Hepatocyte (in vitro differentiated cells): ENCODE measurements around the gene NDRG3. TPM values are rescaled to one million over a fixed set of nuclear protein-coding genes. Genes with fewer than 3 reads are reported as not detected.

Experiments used
- DNase-seq: peaks from one replicate; pipeline ENCODE4 v3.0.0-alpha.2; 2016; ENCODE audit warnings: low spot score
- H2AFZ ChIP-seq: fragments of 200-600 bp; sonication (generic); 2 replicates; pipeline ENCODE4 v1.6.0; 2016; ENCODE audit warnings: antibody characterized with exemption, mild to moderate bottlenecking
- H3K27ac ChIP-seq: fragments of 200-600 bp; sonication (generic); 2 replicates; pipeline ENCODE4 v1.5.1; 2016; ENCODE audit warnings: mild to moderate bottlenecking
- H3K27me3 ChIP-seq: fragments of 200-600 bp; sonication (generic); 2 replicates; pipeline ENCODE4 v1.6.1; 2016
- H3K36me3 ChIP-seq: fragments of 200-600 bp; sonication (generic); replicated peaks from 2 replicates; pipeline ENCODE4 v1.5.1; 2016; ENCODE audit warnings: low read depth; ENCODE audit not compliant: insufficient read depth
- H3K4me1 ChIP-seq: fragments of 200-600 bp; sonication (generic); 2 replicates; pipeline ENCODE4 v1.5.1; 2016; ENCODE audit warnings: mild to moderate bottlenecking, moderate library complexity; ENCODE audit not compliant: insufficient read depth
- H3K4me2 ChIP-seq: fragments of 200-600 bp; sonication (generic); 2 replicates; pipeline ENCODE4 v1.6.0; 2016
- H3K4me3 ChIP-seq: fragments of 200-600 bp; sonication (generic); 2 replicates; pipeline ENCODE4 v1.5.1; 2016; ENCODE audit warnings: mild to moderate bottlenecking
- H3K79me2 ChIP-seq: fragments of 200-600 bp; sonication (generic); 2 replicates; pipeline ENCODE4 v1.6.0; 2017; ENCODE audit warnings: mild to moderate bottlenecking
- H3K9me2 ChIP-seq: fragments of 200-600 bp; sonication (generic); replicated peaks from 2 replicates; pipeline ENCODE4 v1.6.0; 2017; ENCODE audit warnings: mild to moderate bottlenecking; ENCODE audit not compliant: insufficient read depth
- H3K9me3 ChIP-seq: fragments of 200-600 bp; sonication (generic); 2 replicates; pipeline ENCODE4 v1.5.1; 2016; ENCODE audit warnings: low read depth, mild to moderate bottlenecking
- H4K20me1 ChIP-seq: fragments of 200-600 bp; sonication (generic); 2 replicates; pipeline ENCODE4 v1.6.0; 2016; ENCODE audit warnings: mild to moderate bottlenecking; ENCODE audit not compliant: insufficient read depth, poor library complexity, severe bottlenecking
- EZH2 ChIP-seq: fragments of 200-600 bp; sonication (generic); IDR thresholded peaks from 2 replicates; pipeline ENCODE4 v1.6.1; 2016; ENCODE audit warnings: antibody characterized with exemption, mild to moderate bottlenecking, borderline replicate concordance
- EZH2phosphoT487 ChIP-seq: fragments of 200-600 bp; sonication (generic); IDR thresholded peaks from one replicate; pipeline ENCODE4 v1.6.1; 2018; ENCODE audit warnings: antibody characterized with exemption, mild to moderate bottlenecking, low read depth, moderate library complexity; ENCODE audit not compliant: unreplicated experiment, severe bottlenecking
- WGBS: methylation state at CpG from one replicate; pipeline ENCODE4 v1.1.6; 2016; ENCODE audit warnings: low lambda C conversion rate; ENCODE audit errors: missing lambda C conversion rate; 5-methylcytosine and 5-hydroxymethylcytosine counted together
- polyA plus RNA-seq: library from polyadenylated mRNA; unstranded; fragments of >200 nt; fragmentation: Nextera tagmentation; extraction: Ambion mirVana; gene quantifications from 2 replicates; pipeline ENCODE4 v1.2.1, GENCODE V29; 2016
- total RNA-seq: library from RNA; depleted of rRNA; stranded (reverse); fragments of >200 nt; gene quantifications from 2 replicates; pipeline ENCODE4 v1.2.3, GENCODE V29; 2014
- TF ChIP-seq, protein P1 (sequence below): fragments of 200-600 bp; sonication (generic); IDR thresholded peaks from 2 replicates; pipeline ENCODE4 v1.5.1; 2016; ENCODE audit warnings: antibody characterized with exemption, mild to moderate bottlenecking; ENCODE audit not compliant: poor library complexity

The NDRG3 gene
- total and polyA plus RNA-seq, 2 experiments from 2014 or later, result 19.1 to 19.5 TPM

DNA sequence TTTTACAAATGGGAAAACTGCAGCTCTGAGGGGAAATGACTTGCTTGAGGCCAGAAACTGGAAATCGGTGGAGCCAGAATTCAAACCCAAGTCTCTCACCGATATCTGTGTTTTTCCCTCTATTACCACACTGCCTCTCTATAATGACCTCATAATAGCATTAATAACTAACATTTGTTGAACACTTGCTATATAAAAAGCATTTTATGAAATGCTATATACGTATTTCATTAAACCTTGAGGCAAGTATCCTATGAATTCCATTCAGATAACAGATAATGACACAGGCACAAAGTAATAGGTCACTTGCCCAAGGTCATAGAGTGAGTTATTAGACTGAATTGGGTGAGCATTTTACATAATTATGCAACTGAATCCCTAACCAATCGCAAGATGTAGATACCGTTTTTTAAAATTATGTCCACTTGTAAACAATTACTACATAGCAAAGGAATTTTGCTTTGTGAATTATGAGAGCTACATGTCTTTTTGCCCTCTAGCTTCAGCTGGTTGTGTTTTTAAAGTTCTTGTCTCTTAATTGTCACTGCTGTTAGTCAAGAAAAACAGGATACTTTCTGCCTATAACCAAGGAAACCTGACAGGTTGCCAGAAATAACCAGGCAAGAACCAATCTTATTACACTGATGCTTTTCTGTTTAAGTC, 23.0 kb upstream of the NDRG3 start:
- Histone ChIP-seq H3K9me3 (no peaks in the 10 kb centered on the region), H3K4me2 (no peak overlapping the region), H3K9me2 (no peaks in the 10 kb centered on the region), H3K4me3 (no peak overlapping the region), H3K36me3 (no peaks in the 10 kb centered on the region), H3K4me1 (no peaks in the 10 kb centered on the region), H3K79me2 (peaks cover 6% of the 10 kb centered on the region), H3K27me3 (no peaks in the 10 kb centered on the region), H2AFZ (no peak overlapping the region), H3K27ac (no peak overlapping the region), H4K20me1 (no peaks in the 10 kb centered on the region)
- WGBS, result 83% methylated on average over 5 of the region's 5 CpGs
- no peak for DNase-seq
- TF ChIP-seq EZH2, result no peak
- TF ChIP-seq, protein P1, sequence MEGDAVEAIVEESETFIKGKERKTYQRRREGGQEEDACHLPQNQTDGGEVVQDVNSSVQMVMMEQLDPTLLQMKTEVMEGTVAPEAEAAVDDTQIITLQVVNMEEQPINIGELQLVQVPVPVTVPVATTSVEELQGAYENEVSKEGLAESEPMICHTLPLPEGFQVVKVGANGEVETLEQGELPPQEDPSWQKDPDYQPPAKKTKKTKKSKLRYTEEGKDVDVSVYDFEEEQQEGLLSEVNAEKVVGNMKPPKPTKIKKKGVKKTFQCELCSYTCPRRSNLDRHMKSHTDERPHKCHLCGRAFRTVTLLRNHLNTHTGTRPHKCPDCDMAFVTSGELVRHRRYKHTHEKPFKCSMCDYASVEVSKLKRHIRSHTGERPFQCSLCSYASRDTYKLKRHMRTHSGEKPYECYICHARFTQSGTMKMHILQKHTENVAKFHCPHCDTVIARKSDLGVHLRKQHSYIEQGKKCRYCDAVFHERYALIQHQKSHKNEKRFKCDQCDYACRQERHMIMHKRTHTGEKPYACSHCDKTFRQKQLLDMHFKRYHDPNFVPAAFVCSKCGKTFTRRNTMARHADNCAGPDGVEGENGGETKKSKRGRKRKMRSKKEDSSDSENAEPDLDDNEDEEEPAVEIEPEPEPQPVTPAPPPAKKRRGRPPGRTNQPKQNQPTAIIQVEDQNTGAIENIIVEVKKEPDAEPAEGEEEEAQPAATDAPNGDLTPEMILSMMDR, result no peak
- TF ChIP-seq EZH2phosphoT487, result no peak

DNA sequence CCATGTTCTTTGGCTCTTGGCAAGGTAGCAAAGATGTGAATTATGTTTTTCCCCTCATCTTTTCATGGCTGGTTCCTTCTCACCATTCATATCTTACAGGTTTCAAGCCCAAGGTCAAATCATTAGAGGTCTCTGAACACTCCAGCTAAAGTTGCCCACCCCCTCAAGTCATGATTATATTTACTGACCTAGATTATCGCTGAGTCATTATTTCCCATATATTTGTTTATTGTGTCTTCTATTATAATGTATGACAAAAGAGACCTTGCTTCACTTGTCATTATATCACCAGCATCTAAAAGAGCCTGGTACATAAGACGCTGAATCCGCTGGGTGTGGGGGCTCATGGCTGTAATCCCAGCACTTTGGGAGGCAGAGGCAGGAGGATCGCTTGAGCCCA, 15.2 kb upstream of the NDRG3 start:
- no peak overlapping the region for H2AFZ ChIP-seq
- no peaks in the 10 kb centered on the region for H4K20me1 ChIP-seq
- 97% methylated on average over 4 of the region's 4 CpGs for WGBS
- H3K4me1 ChIP-seq, result no peaks in the 10 kb centered on the region
- no peak overlapping the region for H3K4me2 ChIP-seq
- H3K79me2 ChIP-seq, result no peaks in the 10 kb centered on the region
- no peak overlapping the region for H3K27ac ChIP-seq
- no peaks in the 10 kb centered on the region for H3K36me3 ChIP-seq
- H3K9me2 ChIP-seq, result no peaks in the 10 kb centered on the region
- H3K9me3 ChIP-seq, result no peaks in the 10 kb centered on the region
- no peak overlapping the region for H3K4me3 ChIP-seq
- no peaks in the 10 kb centered on the region for H3K27me3 ChIP-seq
- no peak for DNase-seq
- TF ChIP-seq EZH2 (no peak), EZH2phosphoT487 (no peak)
- TF ChIP-seq, protein P1, result no peak

DNA sequence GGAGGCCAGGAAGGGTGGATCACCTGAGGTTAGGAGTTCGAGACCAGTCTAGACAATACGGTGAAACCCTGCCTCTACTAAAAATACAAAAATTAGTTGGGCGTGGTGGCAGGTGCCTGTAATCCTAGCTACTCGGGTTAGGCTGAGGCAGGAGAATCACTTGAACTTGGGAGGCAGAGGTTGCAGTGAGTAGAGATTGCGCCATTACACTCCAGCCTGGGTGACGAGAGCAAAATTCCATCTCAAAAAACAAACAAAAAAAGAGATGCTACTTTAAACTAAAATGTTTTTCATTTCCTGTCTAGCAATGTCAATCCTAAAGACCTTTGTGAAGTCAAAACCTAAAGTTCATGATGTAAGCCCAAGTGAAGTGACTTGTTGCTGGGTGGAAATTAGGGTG, 14.8 kb upstream of the NDRG3 start:
- Histone ChIP-seq H4K20me1 (no peaks in the 10 kb centered on the region), H2AFZ (no peak overlapping the region), H3K27me3 (no peaks in the 10 kb centered on the region), H3K4me2 (no peak overlapping the region), H3K4me3 (no peak overlapping the region), H3K9me2 (no peaks in the 10 kb centered on the region), H3K79me2 (no peaks in the 10 kb centered on the region), H3K9me3 (no peaks in the 10 kb centered on the region), H3K27ac (no peak overlapping the region), H3K4me1 (no peaks in the 10 kb centered on the region), H3K36me3 (no peaks in the 10 kb centered on the region)
- TF ChIP-seq, protein P1, result no peak
- TF ChIP-seq EZH2phosphoT487, result no peak
- no peak for TF ChIP-seq EZH2
- DNase-seq, result no peak
- WGBS, result 94% methylated on average over 6 of the region's 6 CpGs

DNA sequence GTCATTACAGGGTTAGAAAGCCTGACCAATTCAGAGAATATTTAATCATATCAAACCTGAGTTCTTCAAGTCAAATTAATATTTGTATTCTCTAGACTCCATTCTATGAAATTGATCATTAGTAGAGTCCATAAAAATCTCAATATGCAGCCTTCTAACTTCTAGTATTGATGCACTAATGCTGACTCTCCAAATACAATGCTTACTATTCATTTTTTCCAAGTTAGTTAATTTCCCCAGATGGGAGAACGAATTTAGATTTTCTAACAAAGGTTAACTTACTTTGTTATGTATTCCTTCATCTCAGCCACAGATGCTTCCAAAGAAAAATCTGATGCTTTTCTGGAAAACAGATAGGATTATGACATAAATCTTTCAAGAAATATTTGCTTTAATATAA, 12.4 kb upstream of the NDRG3 start:
- no peak overlapping the region for H3K4me2 ChIP-seq
- no peaks in the 10 kb centered on the region for H3K27me3 ChIP-seq
- no peak overlapping the region for H3K27ac ChIP-seq
- no peak overlapping the region for H2AFZ ChIP-seq
- H3K36me3 ChIP-seq, result no peaks in the 10 kb centered on the region
- no peaks in the 10 kb centered on the region for H3K4me1 ChIP-seq
- H3K9me2 ChIP-seq, result no peaks in the 10 kb centered on the region
- no peak for TF ChIP-seq EZH2
- TF ChIP-seq, protein P1, result no peak
- no peak for TF ChIP-seq EZH2phosphoT487
- DNase-seq, result no peak
- no peaks in the 10 kb centered on the region for H3K9me3 ChIP-seq
- 97% methylated on average over 1 of the region's 1 CpG for WGBS
- H3K4me3 ChIP-seq, result no peak overlapping the region
- H4K20me1 ChIP-seq, result no peaks in the 10 kb centered on the region
- no peaks in the 10 kb centered on the region for H3K79me2 ChIP-seq
